Measurements from ENCODE around the gene LAMA2.

DNA sequence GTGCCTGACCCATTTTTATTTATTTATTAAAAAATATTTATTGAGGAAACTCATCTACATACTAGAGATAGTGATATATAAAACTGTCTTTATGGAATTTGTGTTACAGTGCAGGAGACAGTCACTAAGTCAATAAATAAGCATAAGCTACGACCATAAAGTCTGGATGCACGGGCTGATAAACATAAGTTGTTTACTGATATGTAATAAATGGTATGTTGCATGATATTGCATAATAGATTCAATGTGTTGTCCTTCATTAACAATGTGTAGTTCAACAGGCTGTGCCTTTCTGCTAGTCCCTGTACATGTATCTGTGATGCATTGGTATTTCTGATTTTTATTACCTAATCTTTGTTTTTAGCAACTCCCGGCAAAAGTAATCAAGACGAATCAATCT is 515.8 kb downstream of the LAMA2 start:
- no peak for TF ChIP-seq SP1 (IDR thresholded peaks at IDR 0.05)
- TF ChIP-seq HDGF (IDR thresholded peaks at IDR 0.05; ENCODE audit: borderline replicate concordance) = no peak
- TF ChIP-seq FOXM1 (IDR thresholded peaks at IDR 0.05; ENCODE audit: borderline replicate concordance) = no peak
- no peak for TF ChIP-seq CTBP1 (IDR thresholded peaks at IDR 0.05; ENCODE audit: borderline replicate concordance)
- no peak for TF ChIP-seq ELF4 (IDR thresholded peaks at IDR 0.05)
- no peak for TF ChIP-seq NFRKB (IDR thresholded peaks at IDR 0.05)
- TF ChIP-seq BHLHE40 (IDR thresholded peaks at IDR 0.05; ENCODE audit: borderline replicate concordance) = no peak
- no peak for TF ChIP-seq SUZ12 (IDR thresholded peaks at IDR 0.05)
- TF ChIP-seq FOXK2 (IDR thresholded peaks at IDR 0.05) = no peak
